ENCODE data around the gene SLC25A1.

The SLC25A1 gene

DNA sequence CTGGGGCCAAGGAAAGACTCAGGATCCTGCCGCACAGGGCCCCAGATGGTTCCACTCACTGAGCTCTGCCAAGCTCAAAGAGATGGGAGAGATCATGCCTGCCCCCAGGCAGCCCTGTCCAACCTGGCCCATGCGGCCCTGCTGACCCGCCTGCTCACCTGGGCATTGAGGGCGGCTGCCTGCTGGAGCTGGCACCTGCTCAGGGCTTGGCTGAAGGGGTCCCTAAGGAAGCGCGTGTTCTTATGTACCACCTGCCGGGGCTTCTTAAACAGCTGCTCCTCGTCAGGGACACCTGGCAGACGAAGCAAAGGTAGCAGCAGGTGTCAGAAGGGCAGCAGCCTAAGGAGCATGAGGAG is 39.6 kb downstream of the SLC25A1 start:
- ATAC-seq, result no peak
- TF ChIP-seq ISL1 (CRISPR knock-in tag; IDR thresholded peaks at IDR 0.05), result no peak
- TF ChIP-seq, protein P1, sequence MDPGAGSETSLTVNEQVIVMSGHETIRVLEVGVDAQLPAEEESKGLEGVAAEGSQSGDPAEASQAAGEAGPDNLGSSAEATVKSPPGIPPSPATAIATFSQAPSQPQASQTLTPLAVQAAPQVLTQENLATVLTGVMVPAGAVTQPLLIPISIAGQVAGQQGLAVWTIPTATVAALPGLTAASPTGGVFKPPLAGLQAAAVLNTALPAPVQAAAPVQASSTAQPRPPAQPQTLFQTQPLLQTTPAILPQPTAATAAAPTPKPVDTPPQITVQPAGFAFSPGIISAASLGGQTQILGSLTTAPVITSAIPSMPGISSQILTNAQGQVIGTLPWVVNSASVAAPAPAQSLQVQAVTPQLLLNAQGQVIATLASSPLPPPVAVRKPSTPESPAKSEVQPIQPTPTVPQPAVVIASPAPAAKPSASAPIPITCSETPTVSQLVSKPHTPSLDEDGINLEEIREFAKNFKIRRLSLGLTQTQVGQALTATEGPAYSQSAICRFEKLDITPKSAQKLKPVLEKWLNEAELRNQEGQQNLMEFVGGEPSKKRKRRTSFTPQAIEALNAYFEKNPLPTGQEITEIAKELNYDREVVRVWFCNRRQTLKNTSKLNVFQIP (CRISPR knock-in tag; IDR thresholded peaks at IDR 0.05; ENCODE audit: borderline replicate concordance, low read depth), result no peak
- TF ChIP-seq ZNF70 (CRISPR knock-in tag; IDR thresholded peaks at IDR 0.05), result no peak
- TF ChIP-seq ZNF8 (CRISPR knock-in tag; IDR thresholded peaks at IDR 0.05), result no peak
- TF ChIP-seq CSDC2 (CRISPR knock-in tag; IDR thresholded peaks at IDR 0.05), result no peak
- TF ChIP-seq TCF4 (CRISPR knock-in tag; IDR thresholded peaks at IDR 0.05; ENCODE audit: borderline replicate concordance), result no peak
- TF ChIP-seq ZC3H10 (CRISPR knock-in tag; IDR thresholded peaks at IDR 0.05), result no peak

DNA sequence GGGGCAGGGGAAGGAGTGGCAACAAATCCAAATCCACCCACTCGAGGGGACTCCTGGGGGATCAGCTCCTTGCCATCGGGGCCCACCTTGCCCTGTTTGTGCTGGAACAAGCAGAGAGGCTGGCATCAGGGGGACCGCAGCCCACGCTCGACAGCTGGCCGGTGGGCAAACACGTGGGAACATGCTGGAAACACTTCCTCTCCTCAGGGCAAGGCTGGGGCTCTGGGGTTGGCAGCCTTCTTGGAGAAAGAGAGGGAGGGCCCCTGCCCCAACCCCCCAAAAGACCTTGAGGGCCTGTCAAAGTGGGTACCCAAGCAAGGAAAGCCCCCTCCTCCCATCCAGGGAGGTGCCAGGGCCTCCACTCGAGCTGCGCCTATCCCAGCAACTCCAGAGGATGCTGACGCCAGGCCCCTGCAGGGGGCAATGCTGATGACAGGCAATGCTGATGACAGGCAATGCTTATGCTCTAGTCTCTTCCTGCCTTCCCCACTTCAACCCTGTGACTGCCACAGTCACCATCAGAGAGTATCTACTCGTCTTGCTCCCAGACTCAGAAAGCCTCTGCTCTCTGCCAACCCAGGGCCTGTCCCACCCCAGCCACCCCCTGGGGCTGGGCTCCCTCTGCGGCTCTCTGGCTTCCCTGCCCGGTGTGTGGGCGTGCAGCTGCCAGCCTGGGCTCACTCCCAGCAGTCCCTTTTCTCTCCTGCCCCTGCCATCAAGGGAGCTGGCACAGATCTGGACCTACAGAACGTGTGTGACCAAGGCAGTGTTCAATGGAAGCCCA is 40.1 kb downstream of the SLC25A1 start:
- no peak for ATAC-seq
- TF ChIP-seq ARNTL (CRISPR knock-in tag; IDR thresholded peaks at IDR 0.05; ENCODE audit: borderline replicate concordance, low read depth), result no peak
- no peak for TF ChIP-seq ZFP3 (CRISPR knock-in tag; IDR thresholded peaks at IDR 0.05)
- no peak for TF ChIP-seq ZNF70 (CRISPR knock-in tag; IDR thresholded peaks at IDR 0.05)
- TF ChIP-seq, protein P2, sequence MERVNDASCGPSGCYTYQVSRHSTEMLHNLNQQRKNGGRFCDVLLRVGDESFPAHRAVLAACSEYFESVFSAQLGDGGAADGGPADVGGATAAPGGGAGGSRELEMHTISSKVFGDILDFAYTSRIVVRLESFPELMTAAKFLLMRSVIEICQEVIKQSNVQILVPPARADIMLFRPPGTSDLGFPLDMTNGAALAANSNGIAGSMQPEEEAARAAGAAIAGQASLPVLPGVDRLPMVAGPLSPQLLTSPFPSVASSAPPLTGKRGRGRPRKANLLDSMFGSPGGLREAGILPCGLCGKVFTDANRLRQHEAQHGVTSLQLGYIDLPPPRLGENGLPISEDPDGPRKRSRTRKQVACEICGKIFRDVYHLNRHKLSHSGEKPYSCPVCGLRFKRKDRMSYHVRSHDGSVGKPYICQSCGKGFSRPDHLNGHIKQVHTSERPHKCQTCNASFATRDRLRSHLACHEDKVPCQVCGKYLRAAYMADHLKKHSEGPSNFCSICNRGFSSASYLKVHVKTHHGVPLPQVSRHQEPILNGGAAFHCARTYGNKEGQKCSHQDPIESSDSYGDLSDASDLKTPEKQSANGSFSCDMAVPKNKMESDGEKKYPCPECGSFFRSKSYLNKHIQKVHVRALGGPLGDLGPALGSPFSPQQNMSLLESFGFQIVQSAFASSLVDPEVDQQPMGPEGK (CRISPR knock-in tag; IDR thresholded peaks at IDR 0.05; ENCODE audit: borderline replicate concordance), result no peak
- TF ChIP-seq, protein P1 (CRISPR knock-in tag; IDR thresholded peaks at IDR 0.05; ENCODE audit: borderline replicate concordance, low read depth), result no peak
- no peak for TF ChIP-seq ZC3H10 (CRISPR knock-in tag; IDR thresholded peaks at IDR 0.05)
- TF ChIP-seq, protein P3, sequence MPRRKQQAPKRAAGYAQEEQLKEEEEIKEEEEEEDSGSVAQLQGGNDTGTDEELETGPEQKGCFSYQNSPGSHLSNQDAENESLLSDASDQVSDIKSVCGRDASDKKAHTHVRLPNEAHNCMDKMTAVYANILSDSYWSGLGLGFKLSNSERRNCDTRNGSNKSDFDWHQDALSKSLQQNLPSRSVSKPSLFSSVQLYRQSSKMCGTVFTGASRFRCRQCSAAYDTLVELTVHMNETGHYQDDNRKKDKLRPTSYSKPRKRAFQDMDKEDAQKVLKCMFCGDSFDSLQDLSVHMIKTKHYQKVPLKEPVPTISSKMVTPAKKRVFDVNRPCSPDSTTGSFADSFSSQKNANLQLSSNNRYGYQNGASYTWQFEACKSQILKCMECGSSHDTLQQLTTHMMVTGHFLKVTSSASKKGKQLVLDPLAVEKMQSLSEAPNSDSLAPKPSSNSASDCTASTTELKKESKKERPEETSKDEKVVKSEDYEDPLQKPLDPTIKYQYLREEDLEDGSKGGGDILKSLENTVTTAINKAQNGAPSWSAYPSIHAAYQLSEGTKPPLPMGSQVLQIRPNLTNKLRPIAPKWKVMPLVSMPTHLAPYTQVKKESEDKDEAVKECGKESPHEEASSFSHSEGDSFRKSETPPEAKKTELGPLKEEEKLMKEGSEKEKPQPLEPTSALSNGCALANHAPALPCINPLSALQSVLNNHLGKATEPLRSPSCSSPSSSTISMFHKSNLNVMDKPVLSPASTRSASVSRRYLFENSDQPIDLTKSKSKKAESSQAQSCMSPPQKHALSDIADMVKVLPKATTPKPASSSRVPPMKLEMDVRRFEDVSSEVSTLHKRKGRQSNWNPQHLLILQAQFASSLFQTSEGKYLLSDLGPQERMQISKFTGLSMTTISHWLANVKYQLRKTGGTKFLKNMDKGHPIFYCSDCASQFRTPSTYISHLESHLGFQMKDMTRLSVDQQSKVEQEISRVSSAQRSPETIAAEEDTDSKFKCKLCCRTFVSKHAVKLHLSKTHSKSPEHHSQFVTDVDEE (CRISPR knock-in tag; IDR thresholded peaks at IDR 0.05), result no peak
- no peak for TF ChIP-seq ESRRG (CRISPR knock-in tag; IDR thresholded peaks at IDR 0.05)

DNA sequence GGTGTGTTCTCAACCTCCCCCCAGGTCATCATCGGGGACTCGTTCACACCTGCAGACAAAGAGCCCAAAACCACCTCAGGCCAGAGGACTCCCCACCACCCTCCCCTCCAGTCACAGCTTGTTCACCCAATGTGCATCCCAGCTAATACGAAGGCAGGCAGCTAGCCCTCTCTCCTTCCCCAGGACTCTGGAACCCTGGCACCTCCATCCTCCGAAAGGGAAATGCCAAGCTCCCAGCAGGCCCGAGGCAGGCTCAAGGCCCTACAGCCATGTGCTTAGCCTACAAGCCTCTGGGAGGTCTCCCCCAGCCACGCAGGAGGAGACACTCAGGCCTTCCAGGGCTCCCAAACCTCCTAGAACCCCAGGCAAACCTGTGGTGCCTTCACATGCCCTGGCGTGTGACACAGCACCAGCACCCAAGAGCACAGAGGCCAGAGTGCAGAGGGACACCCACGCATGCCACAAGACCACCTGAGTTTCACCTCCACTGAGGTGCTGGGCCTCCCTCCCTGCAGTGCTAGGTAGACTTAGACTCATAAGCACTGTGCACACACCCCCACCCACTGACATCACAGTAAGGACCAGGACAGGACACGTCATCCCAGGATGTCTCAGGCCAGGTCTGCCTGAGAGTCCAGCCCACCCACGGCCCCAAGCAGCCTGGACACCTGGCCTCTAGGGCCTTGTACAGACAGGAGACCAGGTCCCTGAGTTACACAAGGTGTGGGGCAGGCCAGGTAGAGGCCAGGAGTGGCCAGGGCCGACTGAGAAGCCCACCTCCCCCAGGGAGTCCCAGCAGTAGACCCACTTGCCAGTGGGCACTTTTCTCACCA is 40.9 kb downstream of the SLC25A1 start:
- no peak for ATAC-seq
- no peak for TF ChIP-seq ZNF565 (CRISPR knock-in tag; conservative IDR thresholded peaks at IDR 0.05; ENCODE audit: low read depth)
- TF ChIP-seq, protein P4, sequence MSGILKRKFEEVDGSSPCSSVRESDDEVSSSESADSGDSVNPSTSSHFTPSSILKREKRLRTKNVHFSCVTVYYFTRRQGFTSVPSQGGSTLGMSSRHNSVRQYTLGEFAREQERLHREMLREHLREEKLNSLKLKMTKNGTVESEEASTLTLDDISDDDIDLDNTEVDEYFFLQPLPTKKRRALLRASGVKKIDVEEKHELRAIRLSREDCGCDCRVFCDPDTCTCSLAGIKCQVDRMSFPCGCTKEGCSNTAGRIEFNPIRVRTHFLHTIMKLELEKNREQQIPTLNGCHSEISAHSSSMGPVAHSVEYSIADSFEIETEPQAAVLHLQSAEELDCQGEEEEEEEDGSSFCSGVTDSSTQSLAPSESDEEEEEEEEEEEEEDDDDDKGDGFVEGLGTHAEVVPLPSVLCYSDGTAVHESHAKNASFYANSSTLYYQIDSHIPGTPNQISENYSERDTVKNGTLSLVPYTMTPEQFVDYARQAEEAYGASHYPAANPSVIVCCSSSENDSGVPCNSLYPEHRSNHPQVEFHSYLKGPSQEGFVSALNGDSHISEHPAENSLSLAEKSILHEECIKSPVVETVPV (CRISPR knock-in tag; IDR thresholded peaks at IDR 0.05), result no peak
- no peak for TF ChIP-seq OSR1 (CRISPR knock-in tag; IDR thresholded peaks at IDR 0.05)

DNA sequence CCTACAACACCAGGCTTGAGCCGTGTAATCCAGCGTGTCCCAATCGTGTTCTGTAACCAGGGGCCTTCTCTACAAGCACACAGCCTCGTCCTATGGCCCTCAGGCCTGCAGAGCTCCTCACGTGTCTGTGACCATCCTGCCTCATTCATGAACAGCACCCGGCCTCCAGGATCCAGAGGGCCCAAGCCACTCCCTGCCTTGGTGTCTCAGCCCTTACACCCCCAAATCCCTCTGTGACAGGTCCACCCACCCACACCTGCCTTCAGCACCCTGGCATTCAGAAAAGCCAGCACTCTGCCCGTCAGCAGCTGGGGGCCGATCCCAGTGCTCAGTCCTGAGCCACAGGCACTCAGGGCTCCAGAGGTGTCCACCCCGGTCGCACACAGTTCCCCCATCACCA is 41.6 kb downstream of the SLC25A1 start:
- no peak for ATAC-seq
- TF ChIP-seq, protein P1 (CRISPR knock-in tag; IDR thresholded peaks at IDR 0.05; ENCODE audit: borderline replicate concordance, low read depth), result no peak
- TF ChIP-seq ZFP3 (CRISPR knock-in tag; IDR thresholded peaks at IDR 0.05) (no peak), SNAI2 (CRISPR knock-in tag; IDR thresholded peaks at IDR 0.05) (no peak), OSR1 (CRISPR knock-in tag; IDR thresholded peaks at IDR 0.05) (no peak)
- TF ChIP-seq, protein P3 (CRISPR knock-in tag; IDR thresholded peaks at IDR 0.05), result no peak
- TF ChIP-seq, protein P5, sequence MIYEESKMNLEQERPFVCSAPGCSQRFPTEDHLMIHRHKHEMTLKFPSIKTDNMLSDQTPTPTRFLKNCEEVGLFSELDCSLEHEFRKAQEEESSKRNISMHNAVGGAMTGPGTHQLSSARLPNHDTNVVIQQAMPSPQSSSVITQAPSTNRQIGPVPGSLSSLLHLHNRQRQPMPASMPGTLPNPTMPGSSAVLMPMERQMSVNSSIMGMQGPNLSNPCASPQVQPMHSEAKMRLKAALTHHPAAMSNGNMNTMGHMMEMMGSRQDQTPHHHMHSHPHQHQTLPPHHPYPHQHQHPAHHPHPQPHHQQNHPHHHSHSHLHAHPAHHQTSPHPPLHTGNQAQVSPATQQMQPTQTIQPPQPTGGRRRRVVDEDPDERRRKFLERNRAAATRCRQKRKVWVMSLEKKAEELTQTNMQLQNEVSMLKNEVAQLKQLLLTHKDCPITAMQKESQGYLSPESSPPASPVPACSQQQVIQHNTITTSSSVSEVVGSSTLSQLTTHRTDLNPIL (CRISPR knock-in tag; IDR thresholded peaks at IDR 0.05; ENCODE audit: low read depth), result no peak
